GM21723 (cell line): ENCODE measurements around the gene MYOZ2.
"Not testable (repeated sequence)": the region's sequence is repeated elsewhere in the genome, so short reads cannot be mapped to it uniquely, and the experiment has no call there.

Experiments used
- ATAC-seq: cut with Tn5 transposase; IDR thresholded peaks from one replicate; pipeline ENCODE4 v1.9.1; 2021; ENCODE audit warnings: mild to moderate bottlenecking, moderate library complexity; ENCODE audit not compliant: unreplicated experiment

MYOZ2 gene

DNA sequence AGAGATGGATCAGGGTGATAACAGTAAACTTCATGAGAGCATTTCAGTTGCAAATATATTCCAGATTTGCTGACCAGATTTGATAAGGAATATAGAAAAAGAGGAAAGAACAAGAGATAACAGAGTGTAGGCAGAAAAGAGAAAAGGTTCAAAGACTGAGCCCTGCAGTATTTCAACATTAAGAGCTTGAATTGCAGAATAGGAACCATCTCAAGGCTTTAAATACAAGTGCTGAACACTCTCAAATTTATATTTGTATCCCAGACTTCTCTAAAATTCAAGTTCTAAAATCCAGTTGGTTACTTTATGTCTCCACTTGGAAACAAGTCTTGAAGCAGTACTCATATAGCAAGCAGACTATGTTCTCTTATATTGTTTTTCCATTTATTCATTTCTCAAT, 9.7 kb upstream of the MYOZ2 start:
- no peak for ATAC-seq

DNA sequence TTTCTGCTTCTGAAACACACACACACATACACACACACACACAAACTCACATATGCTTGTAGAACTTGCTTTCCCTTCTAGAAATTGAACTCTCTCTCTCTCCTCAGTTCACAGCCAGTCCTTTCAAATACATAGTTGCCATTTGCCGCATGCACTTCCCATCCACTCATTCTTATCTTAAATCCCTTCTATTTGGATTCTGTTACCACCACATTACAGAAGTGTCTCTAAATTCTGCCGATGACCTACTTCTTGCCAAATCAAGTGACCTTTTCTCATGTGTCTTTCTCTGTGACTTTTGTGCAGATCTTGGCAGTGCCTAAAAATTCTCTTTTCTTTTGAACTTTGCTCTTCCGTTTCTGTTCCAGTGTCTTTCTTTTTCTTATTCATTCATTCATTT, 7.5 kb upstream of the MYOZ2 start:
- no peak for ATAC-seq

DNA sequence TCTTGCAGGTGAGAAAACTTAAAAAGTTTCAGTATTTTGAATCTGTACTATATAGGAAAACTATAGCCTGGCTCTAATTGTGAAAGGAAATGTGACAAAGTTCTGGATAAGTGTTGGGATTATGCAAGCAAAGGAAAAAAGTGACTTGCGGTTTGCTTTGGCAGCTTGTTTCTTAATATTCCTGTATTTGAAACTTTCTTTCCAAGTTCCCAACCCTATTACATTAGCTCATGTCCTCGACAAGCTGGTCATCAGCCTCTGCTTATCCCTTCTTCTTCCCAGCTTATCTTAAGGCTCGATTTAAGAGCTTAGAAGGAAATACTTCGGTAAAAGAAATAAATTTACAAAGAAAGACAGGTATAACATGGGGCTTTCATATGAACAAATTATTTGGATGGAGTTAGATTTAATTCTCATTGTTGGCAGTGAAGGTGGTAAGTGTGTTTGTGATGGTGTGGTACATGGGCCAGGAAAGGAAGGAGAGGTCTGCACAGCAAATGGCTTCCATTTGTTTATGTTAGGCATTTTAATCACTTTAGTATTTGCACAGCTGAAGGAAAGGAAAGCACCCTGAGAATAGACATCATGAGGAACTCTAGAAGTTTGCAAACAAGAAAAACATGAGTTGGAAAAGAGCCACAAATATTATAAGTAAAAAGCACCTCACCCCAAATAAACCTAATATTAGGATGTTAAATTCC, 5.1 kb upstream of the MYOZ2 start:
- ATAC-seq: no peak

GRCh38 chr4:119131164-119131563, 4.5 kb upstream of the MYOZ2 start:
- ATAC-seq: no peak

DNA sequence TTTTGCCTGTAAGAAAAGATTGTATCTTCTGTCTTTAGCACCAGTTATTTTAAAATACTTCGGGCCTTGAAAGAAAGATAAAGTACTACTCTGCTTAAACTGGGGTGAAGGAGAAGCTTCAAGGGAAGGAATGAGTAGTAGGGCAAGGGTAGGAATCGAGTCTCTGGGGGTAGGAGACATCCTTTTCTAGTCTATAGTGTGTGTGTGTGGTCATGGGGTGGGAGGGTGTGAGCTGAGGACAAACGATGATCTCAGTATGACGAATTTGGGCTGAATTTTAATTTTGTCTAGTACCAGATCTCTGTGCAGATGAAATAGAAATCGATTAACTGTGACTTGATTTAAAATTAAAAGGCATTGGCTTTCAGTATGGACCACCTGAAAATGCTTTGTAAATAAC, 3.3 kb upstream of the MYOZ2 start:
- ATAC-seq: no peak

- ATAC-seq: no peak
Observed at GRCh38 chr4:119136546-119136945, 914 bp downstream of the MYOZ2 start.

DNA sequence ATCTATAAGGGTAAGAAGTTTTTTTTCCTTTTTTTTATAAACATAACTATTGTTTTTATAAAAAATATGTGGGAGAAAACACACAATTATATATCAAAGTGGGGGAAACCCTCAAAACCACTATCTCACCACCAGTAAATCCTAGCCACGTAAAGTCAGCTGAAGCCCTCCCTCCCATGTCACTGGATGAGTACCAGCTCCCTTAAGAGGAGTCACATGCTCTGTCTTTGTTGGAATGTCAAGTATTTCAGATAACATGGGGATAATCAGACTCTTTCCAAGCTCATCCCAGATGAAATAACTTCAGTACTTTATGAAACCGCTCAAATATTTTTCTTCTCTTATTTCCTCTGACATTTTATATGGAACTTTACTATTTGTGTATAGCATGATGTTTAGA, 2.4 kb downstream of the MYOZ2 start:
- ATAC-seq: no peak

DNA sequence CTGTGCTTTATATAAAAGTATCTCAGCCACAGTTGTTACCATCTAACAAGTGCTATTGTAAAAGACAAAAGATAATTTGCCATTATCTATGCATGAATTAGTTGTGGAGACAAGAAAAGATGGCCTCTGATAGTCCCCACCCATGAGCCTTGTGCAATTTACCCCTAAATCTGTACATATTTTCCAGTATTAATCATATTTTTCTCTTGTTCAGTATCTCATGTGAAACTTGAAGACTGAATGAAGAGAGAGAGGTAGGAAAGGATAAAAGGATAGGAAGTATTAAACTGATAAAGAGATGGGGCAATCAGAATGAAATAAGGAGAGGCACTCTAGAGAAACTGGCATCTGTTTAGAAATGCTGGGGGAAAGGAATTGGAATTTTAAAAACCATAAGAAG, 3.7 kb downstream of the MYOZ2 start:
- no peak for ATAC-seq

GRCh38 chr4:119139822-119140252, 4.2 kb downstream of the MYOZ2 start:
- ATAC-seq: no peak

- ATAC-seq: not testable (repeated sequence)
Observed at GRCh38 chr4:119141283-119141682, 5.7 kb downstream of the MYOZ2 start.

GRCh38 chr4:119142833-119143232, 7.2 kb downstream of the MYOZ2 start:
- no peak for ATAC-seq

GRCh38 chr4:119143341-119143740, 7.7 kb downstream of the MYOZ2 start:
- ATAC-seq: not testable (repeated sequence)

- no peak for ATAC-seq
Observed at GRCh38 chr4:119149110-119149509, 13.5 kb downstream of the MYOZ2 start.

DNA sequence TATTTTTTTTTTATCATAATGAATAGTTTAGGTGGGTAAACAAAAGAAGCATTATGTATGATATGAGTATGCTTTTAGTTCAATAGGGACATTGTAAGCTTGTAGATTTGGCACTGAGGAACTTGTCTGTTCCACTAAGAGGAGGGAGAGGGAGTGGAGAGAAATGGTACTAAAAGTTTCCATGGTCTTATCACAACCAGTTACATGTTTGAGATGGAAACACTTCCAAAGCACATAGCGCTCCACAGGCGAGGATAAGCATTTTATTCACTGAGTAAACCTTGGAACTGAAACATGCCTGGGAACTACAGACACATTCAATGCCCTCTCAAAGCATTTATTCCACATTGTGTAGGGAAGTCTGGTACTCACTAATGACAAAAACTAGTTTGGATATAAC, 15.5 kb downstream of the MYOZ2 start:
- no peak for ATAC-seq

DNA sequence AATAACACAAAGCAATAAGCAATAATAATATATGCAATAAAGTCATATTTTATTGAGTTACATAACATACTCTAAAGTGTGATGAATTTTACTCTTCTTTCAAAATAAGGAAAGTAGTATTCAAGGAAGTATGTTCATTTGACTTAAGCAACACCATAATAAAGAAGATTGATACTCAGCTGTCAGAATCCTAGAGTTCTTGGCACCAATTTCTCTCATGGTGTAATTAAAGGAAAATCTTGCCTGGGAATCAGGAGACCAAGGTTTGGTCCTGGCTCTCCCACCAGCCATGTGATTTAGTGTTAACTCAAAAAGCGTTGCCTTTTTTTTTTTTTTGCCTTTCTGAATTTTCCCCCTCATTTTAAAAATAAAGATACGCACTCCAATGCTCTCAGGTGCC, 17.1 kb downstream of the MYOZ2 start:
- ATAC-seq: no peak

DNA sequence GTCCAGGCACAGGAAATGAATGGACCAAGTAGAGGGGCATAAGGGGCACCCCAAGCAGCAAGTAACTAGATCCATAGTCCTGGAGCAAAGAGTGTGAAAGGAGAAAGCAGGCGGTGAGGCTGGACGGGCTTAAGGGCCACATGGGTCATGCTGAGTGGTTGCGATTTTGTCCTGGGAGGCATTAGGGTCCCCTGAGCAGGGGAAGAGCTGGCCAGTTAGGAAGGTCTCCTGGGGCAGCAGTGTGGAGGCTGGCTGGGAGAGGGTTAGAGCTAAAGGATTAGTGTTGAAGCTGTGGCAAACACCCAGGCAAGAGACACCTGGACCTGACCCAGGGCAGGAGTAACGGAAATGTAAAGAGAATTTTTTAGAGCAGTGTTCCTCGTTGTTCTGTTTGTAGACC, 26.5 kb downstream of the MYOZ2 start:
- ATAC-seq: no peak

- ATAC-seq: no peak
Observed at GRCh38 chr4:119165767-119166166, 30.1 kb downstream of the MYOZ2 start.

DNA sequence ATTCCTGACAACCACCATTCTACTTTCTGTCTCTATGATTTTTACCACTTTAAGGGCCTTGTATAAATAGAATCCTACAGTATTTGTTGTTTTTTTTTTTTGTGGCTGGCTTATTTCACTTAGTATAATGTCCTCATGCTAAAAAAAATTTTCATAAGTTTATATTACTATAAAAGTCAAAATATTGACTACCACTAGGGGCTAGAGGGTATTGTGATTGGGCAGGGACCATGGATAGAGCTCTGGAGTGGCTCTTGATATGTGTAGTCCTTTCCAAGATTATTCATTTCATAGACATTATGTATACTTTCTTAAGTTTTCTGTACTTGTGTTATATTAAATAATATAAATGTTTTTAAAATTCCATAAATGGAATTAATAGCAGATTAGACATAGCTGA, 34.6 kb downstream of the MYOZ2 start:
- no peak for ATAC-seq

DNA sequence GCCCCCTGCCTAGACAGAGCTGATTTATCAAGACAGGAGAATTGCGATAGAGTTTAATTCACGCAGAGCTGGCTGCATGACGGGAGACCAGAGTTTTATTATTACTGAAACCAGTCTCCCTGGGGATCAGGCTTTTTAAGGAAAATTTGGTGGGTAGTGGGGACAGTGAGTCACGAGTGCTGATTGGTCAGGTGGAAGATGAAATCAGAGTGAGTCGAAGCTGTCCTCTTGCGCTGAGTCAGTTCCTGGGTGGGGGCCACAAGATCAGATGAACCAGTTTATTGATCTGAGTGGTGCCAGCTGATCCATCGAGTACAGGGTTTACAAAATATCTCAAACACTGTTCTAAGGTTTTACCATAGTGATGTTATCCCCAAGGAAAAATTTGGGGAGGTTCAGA, 36.6 kb downstream of the MYOZ2 start:
- no peak for ATAC-seq

DNA sequence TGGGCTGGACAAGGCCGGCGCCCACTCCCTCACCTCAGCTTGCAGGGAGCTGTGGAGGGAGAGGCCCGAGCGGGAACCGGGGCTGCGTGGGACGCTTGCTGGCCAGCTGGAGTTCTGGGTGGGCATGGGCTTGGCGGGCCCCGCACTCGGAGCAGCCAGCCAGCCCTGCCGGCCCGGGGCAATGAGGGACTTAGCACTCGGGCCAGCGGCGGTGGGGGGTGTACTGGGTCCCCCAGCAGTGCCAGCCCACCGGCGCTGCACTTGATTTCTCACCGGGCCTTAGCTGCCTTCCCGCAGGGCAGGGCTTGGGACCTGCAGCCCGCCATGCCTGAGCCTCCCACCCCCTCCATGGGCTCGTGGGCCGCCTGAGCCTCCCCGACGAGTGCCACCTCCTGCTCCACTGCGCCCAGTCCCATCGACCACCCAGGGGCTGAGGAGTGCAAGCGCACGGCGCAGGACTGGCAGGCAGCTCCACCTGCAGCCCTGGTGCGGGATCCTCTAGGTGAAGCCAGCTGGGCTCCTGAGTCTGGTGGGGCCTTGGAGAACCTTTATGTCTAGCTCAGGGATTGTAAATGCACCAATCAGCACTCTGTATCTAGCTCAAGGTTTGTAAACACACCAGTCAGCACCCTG, 38.2 kb downstream of the MYOZ2 start:
- ATAC-seq: not testable (repeated sequence)

DNA sequence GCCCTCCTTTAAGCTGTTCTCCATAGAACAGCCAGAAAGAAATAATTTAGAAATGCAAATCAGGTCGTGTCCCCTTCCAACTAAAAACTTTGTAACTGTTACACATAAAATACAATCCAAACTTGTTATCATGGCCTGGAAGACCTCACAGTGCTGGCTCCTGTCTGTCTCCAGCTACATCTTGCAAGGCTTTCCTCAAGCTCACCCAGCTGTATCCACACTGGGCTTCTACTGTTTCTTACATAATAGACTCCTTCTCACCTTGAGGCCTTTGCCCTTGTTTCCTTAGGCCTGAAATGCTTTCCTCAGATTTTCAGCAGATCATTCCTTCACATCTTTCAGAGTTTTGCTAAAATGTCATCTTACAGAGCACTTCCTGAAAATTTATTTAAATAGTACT, 43.4 kb downstream of the MYOZ2 start:
- no peak for ATAC-seq

GRCh38 chr4:119184128-119184527, 48.5 kb downstream of the MYOZ2 start:
- no peak for ATAC-seq

DNA sequence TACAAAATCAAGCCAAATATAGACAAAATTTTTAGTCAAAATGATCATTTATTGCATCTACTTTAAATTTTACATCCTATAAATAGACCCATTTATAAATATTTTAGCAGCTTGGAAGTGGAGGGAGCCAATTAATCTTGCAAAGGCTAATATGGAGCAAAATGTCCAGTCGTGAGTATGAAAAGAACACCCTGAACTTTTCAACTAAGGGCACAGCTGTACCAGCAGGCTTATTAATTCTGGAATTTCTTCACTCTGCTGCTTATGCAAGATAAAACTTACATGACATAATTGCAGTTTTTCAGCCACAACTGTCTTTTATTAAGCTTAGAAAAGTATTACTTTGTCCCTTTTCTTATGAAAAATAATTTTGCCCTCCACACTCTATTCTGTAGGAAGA, 54.0 kb downstream of the MYOZ2 start:
- no peak for ATAC-seq
